Measurements from ENCODE around the gene TMEM233. TPM values are rescaled to one million over a fixed set of nuclear protein-coding genes. Genes with fewer than 3 reads are reported as not detected.

Gene TMEM233
- total and polyA plus RNA-seq, 2 of the 8 experiments (the other 6 are each of a cell fraction or from before 2014, with no cell fraction given), result 0.09 TPM

- Histone ChIP-seq H3K79me1 (ENCODE audit: low read depth, low read length) (no peaks in the 10 kb centered on the region), H3K9me3 (ENCODE audit: insufficient read depth in 2 of 2, low read depth in 1 of 2, low read length in 1 of 2) (no peaks in the 10 kb centered on the region), H3K4me1 (replicated peaks in 1 of 4; ENCODE audit: control insufficient read depth in 3 of 4, insufficient read depth in 4 of 4, low read length in 3 of 4) (no peaks in the 10 kb centered on the region), H3K4me3 (ENCODE audit: extremely low read depth in 1 of 4, insufficient read depth in 2 of 4, low read depth in 3 of 4, low read length in 4 of 4) (no peak overlapping the region), H2BK15ac (ENCODE audit: low read length) (no peak overlapping the region), H3K9ac (replicated peaks in 1 of 4; ENCODE audit: extremely low read depth in 1 of 4, low read depth in 3 of 4, low read length in 3 of 4) (no peak overlapping the region), H3K27me3 (replicated peaks in 1 of 4; ENCODE audit: control insufficient read depth in 3 of 4, extremely low read depth in 1 of 4, insufficient read depth in 3 of 4, low read length in 3 of 4) (no peaks in the 10 kb centered on the region), H2BK20ac (ENCODE audit: low read length) (no peak overlapping the region), H3K4ac (replicated peaks; ENCODE audit: insufficient read length, low read depth, low read length) (no peak overlapping the region), H4K20me1 (replicated peaks in 1 of 2; ENCODE audit: control insufficient read depth in 1 of 2, insufficient read depth in 2 of 2, low read length in 2 of 2) (no peaks in the 10 kb centered on the region), H2BK5ac (ENCODE audit: low read depth, low read length) (no peak overlapping the region), H3K14ac (ENCODE audit: insufficient read length) (no peak overlapping the region), H4K8ac (ENCODE audit: extremely low read depth, insufficient read depth, low read length) (no peak overlapping the region), H4K5ac (ENCODE audit: insufficient read length, low read depth, low read length) (no peak overlapping the region), H2BK120ac (replicated peaks; ENCODE audit: low read depth, low read length) (no peak overlapping the region), H3K56ac (replicated peaks; ENCODE audit: insufficient read length, low read depth, low read length) (no peak overlapping the region), H3K23ac (ENCODE audit: insufficient read length) (no peak overlapping the region), H4K91ac (replicated peaks; ENCODE audit: insufficient read length, low read length) (no peak overlapping the region), H3K27ac (ENCODE audit: low read depth, low read length) (no peak overlapping the region), H2BK12ac (ENCODE audit: low read depth, low read length) (no peak overlapping the region), H3K79me2 (ENCODE audit: control insufficient read depth in 1 of 2, insufficient read depth in 2 of 2, low read length in 2 of 2) (no peaks in the 10 kb centered on the region), H3K36me3 (ENCODE audit: control insufficient read depth in 2 of 4, insufficient read depth in 4 of 4, low read length in 3 of 4) (no peaks in the 10 kb centered on the region), H2AK5ac (ENCODE audit: low read depth, low read length) (no peak overlapping the region), H3K23me2 (ENCODE audit: low read depth, low read length) (no peaks in the 10 kb centered on the region; the same call in 1 of the 2 replicates), H3K4me2 (ENCODE audit: insufficient read depth in 1 of 2, low read depth in 2 of 2, low read length in 2 of 2) (no peak overlapping the region), H2AFZ (ENCODE audit: low read length) (no peak overlapping the region), H3K18ac (ENCODE audit: extremely low read depth, low read length) (no peak overlapping the region)
- TF ChIP-seq NANOG (IDR thresholded peaks at IDR 0.05; ENCODE audit: insufficient read depth, low read depth, low read length, poor library complexity, severe bottlenecking), result no peak
- TF ChIP-seq POU5F1 (IDR thresholded peaks at IDR 0.05; ENCODE audit: low read depth, low read length), result no peak
- TF ChIP-seq CEBPB (IDR thresholded peaks at IDR 0.05; ENCODE audit: low read depth, low read length), result no peak
- no peak for TF ChIP-seq RNF2 (IDR thresholded peaks at IDR 0.05; ENCODE audit: borderline replicate concordance, low read depth, low read length, missing control alignments, poor library complexity, severe bottlenecking)
- CTCF ChIA-PET (ENCODE audit: partially characterized antibody), result no interaction called here
- POLR2A ChIA-PET (ENCODE audit: partially characterized antibody), result no interaction called here
- FAIRE-seq (no peak), DNase-seq (ENCODE audit: low read depth in 1 of 2, low spot score in 2 of 2) (no peak)
- 82% methylated on average over 1 of the region's 1 CpG; no CpG with 5 or more reads in 1 of the 2 experiments for WGBS, 2 experiments (ENCODE audit: extremely low coverage in 1 of 2, insufficient coverage in 1 of 2, insufficient read length in 1 of 2, insufficient replicate concordance in 2 of 2, low coverage in 1 of 2, low lambda C conversion rate in 2 of 2, missing lambda C conversion rate in 1 of 2)
Observed at GRCh38 chr12:119574255-119574654, 19.3 kb upstream of the TMEM233 start.
